ENCODE measurements around the gene CUL4A. TPM values are rescaled to one million over a fixed set of nuclear protein-coding genes. Genes with fewer than 3 reads are reported as not detected.
"Not testable (repeated sequence)": the region's sequence is repeated elsewhere in the genome, so short reads cannot be mapped to it uniquely, and the experiment has no call there.

Gene CUL4A
- total RNA-seq, 1 donor from 2014 or later = 130 TPM

GRCh38 chr13:113288880-113289279, 79.5 kb downstream of the CUL4A start:
- DNase-seq (ENCODE audit: low read depth) = no peak

GRCh38 chr13:113291129-113291528, 81.7 kb downstream of the CUL4A start:
- DNase-seq (ENCODE audit: low read depth) = no peak

- peak; percentile 67 for DNase-seq (ENCODE audit: low read depth)
Measured at GRCh38 chr13:113292021-113292862, 82.8 kb downstream of the CUL4A start.

- no peak for DNase-seq (ENCODE audit: low read depth)
Measured at GRCh38 chr13:113293686-113294085, 84.3 kb downstream of the CUL4A start.

- DNase-seq (ENCODE audit: low read depth) = no peak
Measured at GRCh38 chr13:113295776-113296175, 86.4 kb downstream of the CUL4A start.

- DNase-seq (ENCODE audit: low read depth) = peak; percentile 97
Measured at GRCh38 chr13:113296823-113297369, 87.5 kb downstream of the CUL4A start, which contains the start of gene LAMP1. LAMP1 (plus strand) TSS chr13:113297239; CDS start chr13:113297435, 196 bp downstream.

GRCh38 chr13:113297370-113298042, 88.1 kb downstream of the CUL4A start:
- DNase-seq (ENCODE audit: low read depth) = no peak

- no peak for DNase-seq (ENCODE audit: low read depth)
Measured at GRCh38 chr13:113298043-113298945, 88.9 kb downstream of the CUL4A start.

GRCh38 chr13:113299951-113300350, 90.5 kb downstream of the CUL4A start:
- DNase-seq (ENCODE audit: low read depth) = peak; percentile 33

GRCh38 chr13:113302986-113303385, 93.6 kb downstream of the CUL4A start:
- no peak for DNase-seq (ENCODE audit: low read depth)

- no peak for DNase-seq (ENCODE audit: low read depth)
Measured at GRCh38 chr13:113304121-113304520, 94.7 kb downstream of the CUL4A start.

- DNase-seq (ENCODE audit: low read depth) = peak; percentile 73
Measured at GRCh38 chr13:113305208-113305607, 95.8 kb downstream of the CUL4A start.

GRCh38 chr13:113307491-113307890, 98.1 kb downstream of the CUL4A start:
- DNase-seq (ENCODE audit: low read depth) = no peak

GRCh38 chr13:113309473-113309872, 100.1 kb downstream of the CUL4A start:
- no peak for DNase-seq (ENCODE audit: low read depth)

- not testable (repeated sequence) for DNase-seq (ENCODE audit: low read depth)
Measured at GRCh38 chr13:113314112-113314511, 104.7 kb downstream of the CUL4A start.

- DNase-seq (ENCODE audit: low read depth) = not testable (repeated sequence)
Measured at GRCh38 chr13:113314895-113315470, 105.6 kb downstream of the CUL4A start.

GRCh38 chr13:113315992-113316391, 106.6 kb downstream of the CUL4A start:
- DNase-seq (ENCODE audit: low read depth) = no peak
